NOMO-1 treated with DMSO at 0.1 percent for 48 hours (cell line): ENCODE results near the gene ZNF879.

Experiments used
- DNase-seq: peaks from one replicate; lab custom pipeline; 2025; ENCODE audit not compliant: unreplicated experiment; lab: John Stamatoyannopoulos, UW

The ZNF879 gene

GRCh38 chr5:179006564-179006963 is 17.0 kb upstream of the ZNF879 start:
- DNase-seq, result no peak

GRCh38 chr5:179008667-179009066 is 14.9 kb upstream of the ZNF879 start:
- DNase-seq, result no peak

- DNase-seq, result no peak
These were observed 9.5 kb downstream of the ZNF879 start for GRCh38 chr5:179033004-179033580.

- no peak for DNase-seq
These were observed 21.2 kb downstream of the ZNF879 start for GRCh38 chr5:179044765-179045164.

- no peak for DNase-seq
These were observed 28.2 kb downstream of the ZNF879 start for GRCh38 chr5:179051784-179052183.

GRCh38 chr5:179054036-179054785 is 30.6 kb downstream of the ZNF879 start:
- no peak for DNase-seq

GRCh38 chr5:179054876-179055275 is 31.3 kb downstream of the ZNF879 start:
- no peak for DNase-seq

- no peak for DNase-seq
These were observed 31.8 kb downstream of the ZNF879 start for GRCh38 chr5:179055436-179055835.

GRCh38 chr5:179055841-179056240 is 32.2 kb downstream of the ZNF879 start:
- no peak for DNase-seq

- DNase-seq, result no peak
These were observed 36.8 kb downstream of the ZNF879 start, which contains the start of gene ZNF354C for GRCh38 chr5:179060116-179061008. Gene ZNF354C (plus strand): TSS chr5:179060373. CDS start chr5:179062069, 1,696 bp downstream.

GRCh38 chr5:179061025-179061424 is 37.4 kb downstream of the ZNF879 start:
- DNase-seq, result no peak

GRCh38 chr5:179065703-179066102 is 42.1 kb downstream of the ZNF879 start:
- DNase-seq, result no peak

GRCh38 chr5:179079165-179079987 is 55.8 kb downstream of the ZNF879 start:
- DNase-seq, result no peak

GRCh38 chr5:179080724-179081123 is 57.1 kb downstream of the ZNF879 start:
- no peak for DNase-seq
